ENCODE results near the gene RNASE1.

The RNASE1 gene

DNA sequence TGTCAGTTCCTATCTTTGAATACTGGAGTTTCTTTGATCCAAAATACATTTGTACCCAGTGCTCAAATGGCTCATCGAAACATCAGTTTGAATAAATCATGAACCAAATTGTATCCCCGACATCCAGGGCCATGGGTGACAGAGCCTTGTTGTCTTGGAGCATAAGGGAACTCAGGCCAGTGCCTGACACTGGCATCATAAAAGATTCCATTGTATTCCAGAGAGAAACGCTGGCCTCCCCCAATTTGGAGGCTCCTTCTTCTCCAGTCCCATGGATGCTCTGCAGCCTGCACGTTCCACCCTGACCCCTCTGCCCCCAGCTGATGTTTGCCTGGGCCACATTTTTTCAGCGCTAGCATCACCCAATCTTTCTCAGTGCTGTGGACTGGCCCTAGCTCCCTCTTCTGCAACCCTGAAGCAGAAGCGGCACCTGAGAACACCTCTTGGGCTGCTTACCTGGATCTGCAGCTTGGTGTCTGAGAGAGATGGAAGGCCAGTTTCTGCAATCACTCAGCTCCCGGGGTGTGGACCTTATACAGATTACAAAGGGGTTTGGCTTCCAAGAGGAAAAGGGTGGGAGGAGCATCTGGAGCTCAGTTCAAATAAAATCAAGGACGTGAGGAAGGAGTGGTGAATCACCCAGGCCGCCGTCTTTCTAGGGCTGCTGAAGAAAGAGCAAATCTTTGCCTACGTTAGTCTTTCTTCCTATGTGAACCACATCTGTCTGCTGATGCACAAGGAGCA lies at the start of gene RNASE1:
Gene RNASE1 (minus strand): TSS at position 504 of the 744 bp plus-strand sequence. CDS start 776 bp downstream, outside the sequence.
- no peak within 1 kb of the TSS for H3K4me3 ChIP-seq (ENCODE audit: low read depth, low read length)
- no peak for DNase-seq (ENCODE audit: low read depth, low spot score)
- ChIA-PET POLR2A (no interaction called here), CTCF (no interaction called here)
- TF ChIP-seq, protein P1, sequence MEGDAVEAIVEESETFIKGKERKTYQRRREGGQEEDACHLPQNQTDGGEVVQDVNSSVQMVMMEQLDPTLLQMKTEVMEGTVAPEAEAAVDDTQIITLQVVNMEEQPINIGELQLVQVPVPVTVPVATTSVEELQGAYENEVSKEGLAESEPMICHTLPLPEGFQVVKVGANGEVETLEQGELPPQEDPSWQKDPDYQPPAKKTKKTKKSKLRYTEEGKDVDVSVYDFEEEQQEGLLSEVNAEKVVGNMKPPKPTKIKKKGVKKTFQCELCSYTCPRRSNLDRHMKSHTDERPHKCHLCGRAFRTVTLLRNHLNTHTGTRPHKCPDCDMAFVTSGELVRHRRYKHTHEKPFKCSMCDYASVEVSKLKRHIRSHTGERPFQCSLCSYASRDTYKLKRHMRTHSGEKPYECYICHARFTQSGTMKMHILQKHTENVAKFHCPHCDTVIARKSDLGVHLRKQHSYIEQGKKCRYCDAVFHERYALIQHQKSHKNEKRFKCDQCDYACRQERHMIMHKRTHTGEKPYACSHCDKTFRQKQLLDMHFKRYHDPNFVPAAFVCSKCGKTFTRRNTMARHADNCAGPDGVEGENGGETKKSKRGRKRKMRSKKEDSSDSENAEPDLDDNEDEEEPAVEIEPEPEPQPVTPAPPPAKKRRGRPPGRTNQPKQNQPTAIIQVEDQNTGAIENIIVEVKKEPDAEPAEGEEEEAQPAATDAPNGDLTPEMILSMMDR (IDR thresholded peaks at IDR 0.05; ENCODE audit: insufficient read depth, low read length, missing control alignments), result no peak

DNA sequence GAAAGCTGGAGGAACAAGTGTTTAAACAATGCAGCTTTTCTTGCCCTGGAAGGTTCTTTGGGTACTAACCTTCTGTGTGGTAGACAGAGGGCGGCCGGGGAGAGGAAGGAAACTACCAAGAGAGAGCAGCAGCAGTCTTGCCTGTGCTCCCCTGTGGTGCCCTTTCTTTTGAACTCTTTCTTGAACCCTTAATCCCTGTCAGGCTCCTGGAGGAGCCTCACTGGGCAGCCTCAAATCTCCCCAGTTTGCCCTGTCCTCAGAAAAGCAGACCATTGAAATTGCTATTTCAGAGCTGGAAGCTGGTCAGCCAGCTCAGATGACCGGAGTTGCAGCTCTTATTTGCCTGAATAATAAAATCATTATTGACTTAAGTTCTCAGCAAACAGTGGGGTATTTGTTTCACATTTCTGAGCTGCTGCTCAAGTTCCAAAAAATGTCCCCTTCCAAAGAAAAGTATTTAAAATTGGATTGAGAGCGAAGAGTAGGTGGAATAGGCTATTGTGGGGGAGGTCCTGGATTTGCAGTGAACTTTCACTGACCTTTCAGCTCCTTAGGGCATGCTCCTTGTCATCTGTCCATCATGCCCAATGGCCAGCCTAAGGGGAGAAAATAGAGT lies 46.4 kb upstream of the RNASE1 start:
- TF ChIP-seq, protein P1 (IDR thresholded peaks at IDR 0.05; ENCODE audit: insufficient read depth, low read length, missing control alignments), result no peak
- CTCF ChIA-PET, result interaction anchor here (1.0 to 4.3 kb wide), 6 partner anchors 9 to 153 kb away, joined by 3 to 29 read pairs (median 6); no protein-coding TSS in a partner anchor
- no peak for DNase-seq (ENCODE audit: low read depth, low spot score)
- H3K4me3 ChIP-seq (ENCODE audit: low read depth, low read length), result no peak overlapping the region
- POLR2A ChIA-PET, result no interaction called here

DNA sequence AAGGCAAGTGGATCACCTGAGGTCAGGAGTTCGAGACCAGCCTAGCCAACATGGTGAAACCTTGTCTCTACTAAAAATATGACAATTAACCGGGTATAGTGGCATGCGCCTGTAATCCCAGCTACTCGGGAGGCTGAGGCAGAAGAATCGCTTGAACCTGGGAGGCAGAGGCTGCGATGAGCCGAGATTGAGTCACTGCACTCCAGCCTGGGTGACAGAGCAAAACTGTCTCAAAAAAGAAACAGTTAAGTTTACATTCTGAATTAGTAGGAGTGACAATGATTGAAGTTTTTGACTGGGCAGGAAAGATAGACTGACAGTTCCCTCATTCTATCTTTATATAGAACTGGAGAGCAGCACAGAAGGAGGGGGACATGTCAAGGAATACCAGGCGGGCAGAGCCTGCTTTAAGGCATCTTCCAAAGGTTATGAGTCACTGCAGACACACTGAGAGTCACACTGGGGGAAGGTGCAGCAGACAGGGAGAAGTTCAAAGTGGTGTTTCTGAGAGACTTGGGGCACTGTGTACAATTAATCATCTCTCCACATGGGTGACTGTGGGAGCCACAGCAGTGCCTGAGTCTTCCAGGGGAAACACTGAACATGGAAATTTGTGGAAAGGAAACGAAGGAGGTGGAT lies 45.8 kb upstream of the RNASE1 start:
- CTCF ChIA-PET, result interaction anchor here (1.0 to 4.3 kb wide), 7 partner anchors 8 to 153 kb away, joined by 3 to 29 read pairs (median 6); no protein-coding TSS in a partner anchor
- POLR2A ChIA-PET, result no interaction called here
- TF ChIP-seq, protein P1 (IDR thresholded peaks at IDR 0.05; ENCODE audit: insufficient read depth, low read length, missing control alignments), result no peak
- H3K4me3 ChIP-seq (ENCODE audit: low read depth, low read length), result no peak overlapping the region
- DNase-seq (ENCODE audit: low read depth, low spot score), result no peak

DNA sequence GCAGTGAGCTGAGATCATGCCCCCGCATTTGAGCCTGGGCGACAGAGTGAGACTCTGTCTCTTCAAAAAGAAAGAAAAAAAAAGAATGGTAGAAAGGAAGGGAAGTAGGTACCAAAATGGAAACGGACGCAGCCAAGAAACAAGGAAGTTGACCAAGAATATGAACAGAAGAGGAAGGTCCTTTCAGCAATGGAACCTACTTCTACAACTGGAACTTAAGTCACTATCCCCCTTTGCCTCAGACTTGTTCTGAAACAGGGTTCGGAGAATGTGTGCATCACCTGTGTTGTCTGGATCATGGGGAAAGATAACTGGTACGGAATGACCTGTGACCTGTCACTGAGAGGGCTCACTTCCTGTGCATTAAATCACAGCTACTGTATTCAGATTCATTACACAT lies 43.9 kb upstream of the RNASE1 start:
- POLR2A ChIA-PET, result no interaction called here
- no peak for DNase-seq (ENCODE audit: low read depth, low spot score)
- CTCF ChIA-PET, result interaction anchor here (1.2 to 1.8 kb wide), 2 partner anchors 9 to 11 kb away, joined by 7 to 11 read pairs; no protein-coding TSS in a partner anchor

DNA sequence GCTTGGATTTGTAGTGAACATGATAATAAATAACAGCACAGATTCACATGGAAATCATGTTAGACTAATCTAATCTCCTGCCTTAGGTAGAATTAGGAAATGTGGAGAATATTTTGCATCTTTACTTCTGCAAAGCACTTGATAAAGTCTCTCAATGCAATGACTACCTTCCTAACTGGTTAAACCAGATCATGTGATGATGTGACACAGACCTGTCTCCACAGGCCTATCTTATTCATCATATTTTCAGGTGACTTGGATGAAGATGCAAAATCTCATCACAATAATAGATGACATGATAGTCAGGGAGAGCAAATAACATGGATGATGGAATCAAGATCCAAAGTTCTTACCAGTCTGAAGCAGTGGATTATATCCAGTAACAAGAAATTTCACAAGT lies 38.5 kb upstream of the RNASE1 start:
- H3K4me3 ChIP-seq (ENCODE audit: low read depth, low read length), result no peak overlapping the region
- DNase-seq (ENCODE audit: low read depth, low spot score), result no peak
- TF ChIP-seq, protein P1 (IDR thresholded peaks at IDR 0.05; ENCODE audit: insufficient read depth, low read length, missing control alignments), result no peak
- ChIA-PET POLR2A (no interaction called here), CTCF (no interaction called here)

More for the DNA sequence above, 43.9 kb upstream of the RNASE1 start:
- no peak overlapping the region for H3K4me3 ChIP-seq (ENCODE audit: low read depth, low read length)
- TF ChIP-seq, protein P1 (IDR thresholded peaks at IDR 0.05; ENCODE audit: insufficient read depth, low read length, missing control alignments), result no peak

DNA sequence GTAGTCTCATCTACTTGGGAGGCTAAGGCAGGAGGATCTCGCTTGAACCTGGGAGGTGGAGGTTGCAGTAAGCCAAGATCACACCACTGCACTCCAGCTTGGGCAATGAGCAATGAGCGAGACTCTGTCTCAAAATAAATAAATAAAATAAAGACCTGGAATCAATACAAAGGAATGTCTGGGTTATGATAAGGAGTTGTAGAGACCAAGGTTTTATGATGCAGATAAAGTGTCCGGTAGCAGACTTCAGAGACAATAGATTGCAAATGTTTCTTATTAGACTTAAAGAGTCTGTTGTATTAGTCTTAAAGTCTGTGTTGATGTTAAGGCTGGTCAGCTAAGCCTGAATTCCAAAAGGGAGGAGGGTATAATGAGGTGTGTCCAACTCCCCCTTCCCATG lies 35.2 kb upstream of the RNASE1 start:
- no peak for DNase-seq (ENCODE audit: low read depth, low spot score)
- H3K4me3 ChIP-seq (ENCODE audit: low read depth, low read length), result no peak overlapping the region
- CTCF ChIA-PET, result interaction anchor here (1.4 kb wide), 1 partner anchor 133 kb away, joined by 4 read pairs; no protein-coding TSS in a partner anchor
- TF ChIP-seq, protein P1 (IDR thresholded peaks at IDR 0.05; ENCODE audit: insufficient read depth, low read length, missing control alignments), result no peak
- POLR2A ChIA-PET, result no interaction called here
